ENCODE measurements around the gene PYY.
"Not testable (repeated sequence)": the region's sequence is repeated elsewhere in the genome, so short reads cannot be mapped to it uniquely, and the experiment has no call there.

GRCh38 chr17:43961292-43961691, 7.6 kb upstream of the PYY start:
- TF ChIP-seq CTCF, POLR2A (IDR thresholded peaks at IDR 0.05): not testable (repeated sequence)

Data from Peyer's patch (tissue), 4 donors.